ENCODE data around the gene EMC9. TPM values are rescaled to one million over a fixed set of nuclear protein-coding genes. Genes with fewer than 3 reads are reported as not detected.

The EMC9 gene
- total RNA-seq, 1 experiment from 2014 or later, result 42.0 TPM

DNA sequence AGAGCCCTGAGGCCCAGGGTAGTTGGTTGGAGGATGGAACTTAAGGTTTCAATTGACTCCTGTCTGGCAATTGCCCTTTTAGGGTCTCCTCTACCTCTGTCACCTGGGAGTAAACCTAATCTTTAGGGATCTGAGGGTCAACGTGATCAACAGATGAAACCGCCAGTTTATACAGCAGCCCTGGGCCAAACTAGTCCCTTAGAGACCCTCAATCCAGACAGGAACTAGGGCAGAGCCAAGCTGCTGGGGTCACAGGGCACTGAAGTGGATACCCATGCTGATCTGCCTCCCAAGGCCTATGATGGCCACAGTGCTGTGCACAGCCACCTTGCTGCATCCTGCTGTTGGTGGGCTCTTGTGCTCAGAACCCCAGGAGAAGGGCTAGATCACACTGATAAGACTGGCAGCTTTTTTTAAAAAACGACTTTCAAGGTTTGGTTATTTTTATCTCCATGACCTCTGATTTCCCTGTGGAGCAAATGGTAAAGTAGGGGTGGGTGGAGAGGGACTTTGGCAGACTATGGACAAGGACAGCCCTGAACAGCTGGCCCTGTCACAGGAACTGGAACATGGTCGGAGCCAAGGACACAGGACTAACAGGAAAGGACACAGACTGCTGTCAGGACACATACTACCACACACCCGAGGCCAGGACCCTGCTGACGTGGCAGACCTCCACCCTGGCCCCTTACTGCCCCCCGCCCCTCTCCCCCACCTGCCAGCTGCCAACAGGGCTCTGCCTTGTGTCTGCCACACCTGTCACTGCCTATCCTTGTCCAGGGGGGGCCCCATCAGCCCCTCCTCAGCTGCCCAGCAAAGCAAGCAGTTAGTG is 10.5 kb downstream of the EMC9 start:
- Histone ChIP-seq H3K9me2 (ENCODE audit: insufficient read depth) (no peaks in the 10 kb centered on the region), H3K27ac (ENCODE audit: low read depth, low read length) (no peak overlapping the region), H3K4me1 (ENCODE audit: control insufficient read depth in 1 of 2, insufficient read depth in 2 of 2, low read length in 2 of 2) (peaks cover 7 to 8% of the 10 kb centered on the region in 2 experiments; a peak in 3 of 4 replicates), H4K20me1 (ENCODE audit: insufficient read depth) (no peaks in the 10 kb centered on the region), H3K79me2 (ENCODE audit: insufficient read depth, low read length) (no peaks in the 10 kb centered on the region), H3K4me3 (replicated peaks in 1 of 2; ENCODE audit: low read depth in 1 of 2, low read length in 2 of 2) (no peak overlapping the region), H3K4me2 (ENCODE audit: low read length) (no peak overlapping the region), H3K9me3 (ENCODE audit: control insufficient read depth in 1 of 2, insufficient read depth in 1 of 2, low read depth in 1 of 2, low read length in 2 of 2) (no peaks in the 10 kb centered on the region), H3K27me3 (ENCODE audit: insufficient read depth, low read length) (no peaks in the 10 kb centered on the region), H3K9ac (ENCODE audit: low read length) (no peak overlapping the region), H2AFZ (ENCODE audit: low read depth, low read length, poor library complexity, severe bottlenecking) (no peak overlapping the region), H3K36me3 (ENCODE audit: control insufficient read depth in 1 of 2, insufficient read depth in 2 of 2, low read length in 2 of 2) (no peaks in the 10 kb centered on the region)
- POLR2A ChIA-PET, result interaction anchor here (3.0 kb wide), 1 partner anchor 16 kb away, joined by 8 read pairs; the partner anchor contains the start of genes DCAF11 and NRL
- intact Hi-C loops (cut with micrococcal nuclease), result no loop called here
- no peak for DNase-seq (ENCODE audit: low read depth, low spot score)
- no TSS peak for BruUV-seq (replicated peaks)
- no peak for ATAC-seq
- RAD21 ChIA-PET (ENCODE audit: low non-redundant PET in 1 of 2, low total read pairs in 2 of 2, uncharacterized antibody in 2 of 2, unreplicated experiment in 2 of 2), result no interaction called here
- CTCF ChIA-PET, result no interaction called here
- TF ChIP-seq POLR2A (IDR thresholded peaks at IDR 0.05; ENCODE audit: borderline replicate concordance, extremely low read depth, insufficient read depth, insufficient read length) (no peak), ATF3 (IDR thresholded peaks at IDR 0.05) (no peak), CBX3 (IDR thresholded peaks at IDR 0.05; ENCODE audit: low read depth) (no peak), SRF (IDR thresholded peaks at IDR 0.05; ENCODE audit: low read depth) (no peak), ZFX (IDR thresholded peaks at IDR 0.05) (no peak), SIN3A (IDR thresholded peaks at IDR 0.05; ENCODE audit: low read depth) (no peak), YY1 (IDR thresholded peaks at IDR 0.05; ENCODE audit: extremely low read depth, insufficient replicate concordance, low read depth, low read length) (no peak), ZBTB33 (IDR thresholded peaks at IDR 0.05; ENCODE audit: extremely low read depth, insufficient replicate concordance, low read length) (no peak), POLR2AphosphoS5 (IDR thresholded peaks at IDR 0.05; ENCODE audit: low read depth, low read length) (no peak), SP1 (IDR thresholded peaks at IDR 0.05; ENCODE audit: low read depth) (no peak), FOSL1 (IDR thresholded peaks at IDR 0.05; ENCODE audit: low read depth) (no peak)
